ENCODE measurements around the gene ADAP2. TPM values are rescaled to one million over a fixed set of nuclear protein-coding genes. Genes with fewer than 3 reads are reported as not detected.
A peak's percentile ranks its signal among the peaks of the same experiment; 100 is the strongest.

Gene ADAP2
- total RNA-seq, 1 donor from 2014 or later = 3.4 TPM

DNA sequence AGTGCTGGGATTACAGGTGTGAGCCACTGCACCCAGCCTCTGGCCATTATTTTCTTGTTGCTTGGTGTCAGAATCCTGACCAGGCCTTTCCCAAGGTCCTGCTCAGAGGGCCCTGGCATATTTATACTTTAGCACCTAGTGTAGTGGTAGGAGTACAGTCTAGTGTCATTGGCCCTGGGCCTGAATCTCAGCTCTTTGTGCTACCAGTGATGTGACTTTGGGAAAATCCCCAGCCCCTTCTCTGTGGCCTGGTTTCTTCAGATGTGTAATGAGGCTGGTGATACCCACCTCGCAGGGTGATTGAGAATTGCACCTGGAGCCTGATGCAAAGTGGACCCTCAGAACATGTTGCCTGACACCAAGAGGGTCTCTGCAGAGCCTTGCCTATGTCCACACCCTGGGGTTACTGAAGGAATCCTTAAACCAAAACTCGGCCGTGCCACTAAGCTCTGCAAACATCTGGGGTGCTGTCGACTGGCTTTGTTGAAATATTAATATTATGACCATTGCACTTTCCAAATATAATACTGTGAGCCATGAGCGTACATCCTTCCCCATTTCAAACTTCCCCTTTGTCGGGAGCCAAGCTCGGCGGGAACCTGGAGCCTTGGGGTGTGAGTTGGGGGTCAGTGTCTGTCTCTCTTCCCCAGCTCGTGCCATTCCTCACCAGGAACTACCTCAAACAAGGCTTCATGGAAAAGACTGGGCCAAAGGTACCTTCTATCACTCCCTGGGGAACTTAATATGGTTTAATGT, 31.1 kb downstream of the ADAP2 start:
- Histone ChIP-seq H3K27me3 (ENCODE audit: control insufficient read depth, insufficient read depth, low read length) (no peaks in the 10 kb centered on the region), H3K36me3 (ENCODE audit: control insufficient read depth, insufficient read depth, low read length) (no peaks in the 10 kb centered on the region)
- FAIRE-seq = no peak

DNA sequence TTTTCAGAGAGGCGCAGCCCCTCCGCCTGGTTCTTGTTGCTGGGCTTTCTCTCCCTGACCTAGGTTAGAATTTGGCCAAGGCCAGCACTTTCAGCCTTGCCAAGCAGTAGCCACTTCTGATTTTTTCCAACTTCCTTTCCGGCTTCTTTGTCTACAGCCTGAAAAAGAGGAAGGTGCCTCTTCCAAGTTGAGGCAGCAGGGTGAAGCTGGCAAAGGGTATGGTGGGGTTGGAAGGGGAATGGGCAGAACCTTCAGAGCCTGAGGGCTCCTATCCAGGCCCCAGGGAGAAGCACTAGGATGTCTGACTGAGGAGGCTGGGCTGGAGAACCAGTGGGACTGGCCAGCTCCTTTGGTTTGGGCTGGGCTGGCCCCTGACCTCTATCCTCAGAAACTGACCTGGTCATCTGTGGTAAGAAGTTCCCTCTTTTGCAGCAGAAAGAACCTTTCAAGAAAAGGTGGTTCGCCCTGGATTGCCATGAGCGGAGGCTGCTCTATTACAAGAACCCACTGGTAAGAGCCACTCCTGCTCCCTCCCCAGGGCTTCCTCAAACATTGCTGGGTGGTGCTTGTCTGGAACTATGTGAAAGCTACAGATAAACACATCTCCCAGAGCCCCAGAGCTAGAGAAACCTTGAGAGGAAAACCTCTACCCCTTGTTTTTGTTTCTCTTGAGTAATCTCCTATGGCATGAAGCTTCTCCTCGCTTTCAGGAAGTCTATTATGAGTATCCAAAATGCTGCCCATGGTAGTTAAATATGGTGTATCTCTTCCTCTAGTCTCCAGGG, 32.5 kb downstream of the ADAP2 start:
- Histone ChIP-seq H3K27me3 (ENCODE audit: control insufficient read depth, insufficient read depth, low read length) (no peaks in the 10 kb centered on the region), H3K36me3 (ENCODE audit: control insufficient read depth, insufficient read depth, low read length) (no peaks in the 10 kb centered on the region), H3K4me3 (ENCODE audit: low read depth, low read length) (no peak overlapping the region)
- FAIRE-seq (peak; percentile 47), DNase-seq (ENCODE audit: low read depth) (no peak)
- TF ChIP-seq, protein P1, sequence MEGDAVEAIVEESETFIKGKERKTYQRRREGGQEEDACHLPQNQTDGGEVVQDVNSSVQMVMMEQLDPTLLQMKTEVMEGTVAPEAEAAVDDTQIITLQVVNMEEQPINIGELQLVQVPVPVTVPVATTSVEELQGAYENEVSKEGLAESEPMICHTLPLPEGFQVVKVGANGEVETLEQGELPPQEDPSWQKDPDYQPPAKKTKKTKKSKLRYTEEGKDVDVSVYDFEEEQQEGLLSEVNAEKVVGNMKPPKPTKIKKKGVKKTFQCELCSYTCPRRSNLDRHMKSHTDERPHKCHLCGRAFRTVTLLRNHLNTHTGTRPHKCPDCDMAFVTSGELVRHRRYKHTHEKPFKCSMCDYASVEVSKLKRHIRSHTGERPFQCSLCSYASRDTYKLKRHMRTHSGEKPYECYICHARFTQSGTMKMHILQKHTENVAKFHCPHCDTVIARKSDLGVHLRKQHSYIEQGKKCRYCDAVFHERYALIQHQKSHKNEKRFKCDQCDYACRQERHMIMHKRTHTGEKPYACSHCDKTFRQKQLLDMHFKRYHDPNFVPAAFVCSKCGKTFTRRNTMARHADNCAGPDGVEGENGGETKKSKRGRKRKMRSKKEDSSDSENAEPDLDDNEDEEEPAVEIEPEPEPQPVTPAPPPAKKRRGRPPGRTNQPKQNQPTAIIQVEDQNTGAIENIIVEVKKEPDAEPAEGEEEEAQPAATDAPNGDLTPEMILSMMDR (IDR thresholded peaks at IDR 0.05; ENCODE audit: insufficient read depth, low read length, severe bottlenecking) = no peak

More for the DNA sequence above, 31.1 kb downstream of the ADAP2 start:
- DNase-seq (ENCODE audit: low read depth) = no peak
- H3K4me3 ChIP-seq (ENCODE audit: low read depth, low read length) = no peak overlapping the region
- TF ChIP-seq, protein P1 (IDR thresholded peaks at IDR 0.05; ENCODE audit: insufficient read depth, low read length, severe bottlenecking) = no peak

DNA sequence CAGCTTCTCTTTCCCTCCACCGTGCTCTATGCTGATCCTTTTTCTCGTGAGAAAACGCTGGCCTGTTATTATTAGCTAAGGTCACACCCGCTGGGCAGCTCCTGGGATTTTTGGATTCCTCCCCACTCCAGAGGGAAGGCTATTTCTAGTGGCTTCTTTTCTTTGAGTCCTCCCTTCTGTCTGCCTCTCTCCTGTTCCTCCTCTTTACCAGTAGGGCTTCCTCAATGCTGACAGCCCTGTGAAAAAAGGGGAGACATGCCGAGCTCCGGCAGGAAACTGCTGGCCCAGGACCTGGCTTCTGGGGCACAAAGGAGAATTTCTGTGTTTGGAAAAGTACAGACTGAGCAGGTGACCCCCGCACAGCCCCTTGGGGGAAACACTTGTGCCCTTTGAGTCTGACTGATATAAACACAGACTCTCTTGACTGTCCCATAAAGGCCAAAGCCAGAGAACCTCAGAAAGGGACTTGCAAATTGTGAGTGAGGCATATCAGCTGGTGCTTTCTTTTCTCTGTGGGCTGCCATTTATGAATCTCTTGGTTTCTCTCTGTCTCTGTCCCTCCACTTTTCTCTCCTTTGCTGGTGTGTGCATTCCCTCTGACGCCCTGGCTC, 35.1 kb downstream of the ADAP2 start:
- H3K36me3 ChIP-seq (ENCODE audit: control insufficient read depth, insufficient read depth, low read length) = no peaks in the 10 kb centered on the region
- FAIRE-seq (no peak), DNase-seq (ENCODE audit: low read depth) (no peak)
- TF ChIP-seq, protein P1 (IDR thresholded peaks at IDR 0.05; ENCODE audit: insufficient read depth, low read length, severe bottlenecking) = no peak
- no peaks in the 10 kb centered on the region for H3K27me3 ChIP-seq (ENCODE audit: control insufficient read depth, insufficient read depth, low read length)
- no peak overlapping the region for H3K4me3 ChIP-seq (ENCODE audit: low read depth, low read length)

DNA sequence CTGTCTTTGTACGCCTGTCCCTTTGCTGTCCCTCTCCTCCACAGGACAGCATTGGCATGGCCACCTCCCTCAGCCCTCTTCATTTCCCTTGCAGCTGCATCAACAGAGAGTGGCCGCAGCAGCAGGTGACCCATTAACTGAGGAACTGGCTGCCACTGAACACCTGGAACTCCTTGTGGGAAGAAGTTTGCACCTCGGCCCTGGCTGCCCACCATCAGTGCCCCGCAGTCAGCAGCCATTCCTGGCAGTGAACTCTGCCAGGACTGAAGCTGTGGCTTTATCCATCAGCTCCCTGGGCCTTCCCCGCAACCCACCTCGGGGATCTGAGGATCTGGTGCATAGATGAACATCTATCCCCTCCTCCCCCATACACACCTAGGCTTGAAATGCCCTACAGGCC, 36.0 kb downstream of the ADAP2 start:
- TF ChIP-seq, protein P1 (IDR thresholded peaks at IDR 0.05; ENCODE audit: insufficient read depth, low read length, severe bottlenecking) = no peak
- H3K4me3 ChIP-seq (ENCODE audit: low read depth, low read length) = no peak overlapping the region
- H3K27me3 ChIP-seq (ENCODE audit: control insufficient read depth, insufficient read depth, low read length) = no peaks in the 10 kb centered on the region
- H3K36me3 ChIP-seq (ENCODE audit: control insufficient read depth, insufficient read depth, low read length) = no peaks in the 10 kb centered on the region
- no peak for FAIRE-seq
- DNase-seq (ENCODE audit: low read depth) = no peak

DNA sequence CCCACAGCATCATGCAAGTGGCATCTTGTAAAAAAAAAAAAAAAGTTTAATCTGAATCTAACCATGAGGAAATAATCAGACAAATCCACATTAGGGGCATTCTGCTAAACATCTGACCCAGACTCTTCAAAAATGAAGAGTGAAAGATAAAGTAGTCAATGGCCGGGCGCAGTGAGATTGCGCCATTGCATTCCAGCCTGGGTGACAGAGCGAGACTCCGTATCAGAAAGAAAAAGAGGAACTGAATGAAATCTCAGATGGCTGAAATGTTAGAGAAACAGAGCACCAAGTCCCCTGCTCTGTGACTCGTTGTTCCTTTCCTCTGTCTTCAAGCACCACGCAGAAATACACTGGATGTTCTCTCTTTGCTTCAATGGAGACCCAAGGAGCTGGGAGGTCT, 36.4 kb downstream of the ADAP2 start:
- TF ChIP-seq, protein P1 (IDR thresholded peaks at IDR 0.05; ENCODE audit: insufficient read depth, low read length, severe bottlenecking) = no peak
- DNase-seq (ENCODE audit: low read depth) = no peak
- H3K36me3 ChIP-seq (ENCODE audit: control insufficient read depth, insufficient read depth, low read length) = no peaks in the 10 kb centered on the region
- no peak overlapping the region for H3K4me3 ChIP-seq (ENCODE audit: low read depth, low read length)
- no peak for FAIRE-seq
- no peaks in the 10 kb centered on the region for H3K27me3 ChIP-seq (ENCODE audit: control insufficient read depth, insufficient read depth, low read length)

All from bronchial epithelial cell (primary cell).